Measurements from ENCODE around the gene OAF.

DNA sequence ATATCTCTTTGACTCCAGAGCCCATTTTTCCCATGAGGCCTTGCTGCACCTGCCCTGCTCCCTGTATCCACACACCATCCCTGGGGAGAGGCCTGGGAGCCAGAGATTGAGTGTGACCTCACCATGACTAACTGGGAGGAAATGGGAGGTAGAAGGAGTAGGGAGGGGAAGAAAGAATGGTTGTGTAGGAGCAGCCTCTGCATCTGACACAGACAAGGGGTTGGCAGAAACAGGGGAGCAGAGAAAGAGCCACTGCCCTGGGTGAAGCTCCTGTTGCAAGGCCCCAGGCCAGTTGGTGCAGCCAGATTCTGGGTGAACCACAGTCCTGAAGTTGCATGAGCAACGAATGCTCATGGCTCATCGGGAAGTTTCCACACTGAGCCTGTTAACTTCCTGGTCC is 61.5 kb downstream of the OAF start:
- no peak for TF ChIP-seq POLR2A (IDR thresholded peaks at IDR 0.05)
- TF ChIP-seq, protein P1, sequence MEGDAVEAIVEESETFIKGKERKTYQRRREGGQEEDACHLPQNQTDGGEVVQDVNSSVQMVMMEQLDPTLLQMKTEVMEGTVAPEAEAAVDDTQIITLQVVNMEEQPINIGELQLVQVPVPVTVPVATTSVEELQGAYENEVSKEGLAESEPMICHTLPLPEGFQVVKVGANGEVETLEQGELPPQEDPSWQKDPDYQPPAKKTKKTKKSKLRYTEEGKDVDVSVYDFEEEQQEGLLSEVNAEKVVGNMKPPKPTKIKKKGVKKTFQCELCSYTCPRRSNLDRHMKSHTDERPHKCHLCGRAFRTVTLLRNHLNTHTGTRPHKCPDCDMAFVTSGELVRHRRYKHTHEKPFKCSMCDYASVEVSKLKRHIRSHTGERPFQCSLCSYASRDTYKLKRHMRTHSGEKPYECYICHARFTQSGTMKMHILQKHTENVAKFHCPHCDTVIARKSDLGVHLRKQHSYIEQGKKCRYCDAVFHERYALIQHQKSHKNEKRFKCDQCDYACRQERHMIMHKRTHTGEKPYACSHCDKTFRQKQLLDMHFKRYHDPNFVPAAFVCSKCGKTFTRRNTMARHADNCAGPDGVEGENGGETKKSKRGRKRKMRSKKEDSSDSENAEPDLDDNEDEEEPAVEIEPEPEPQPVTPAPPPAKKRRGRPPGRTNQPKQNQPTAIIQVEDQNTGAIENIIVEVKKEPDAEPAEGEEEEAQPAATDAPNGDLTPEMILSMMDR (IDR thresholded peaks at IDR 0.05): no peak
